ENCODE results near the gene LIPT1.

LIPT1 gene

GRCh38 chr2:99201959-99202678 lies 47.4 kb downstream of the LIPT1 start:
- Histone ChIP-seq H3K27ac (ENCODE audit: low read depth, low read length) (no peak overlapping the region), H3K27me3 (ENCODE audit: control insufficient read depth in 1 of 2, insufficient read depth in 2 of 2, low read length in 2 of 2) (no peaks in the 10 kb centered on the region), H3K36me3 (ENCODE audit: insufficient read depth, low read length) (peaks cover 13% of the 10 kb centered on the region), H3K9ac (ENCODE audit: low read length) (no peak overlapping the region), H3K4me1 (ENCODE audit: insufficient read depth, low read length) (no peaks in the 10 kb centered on the region), H3K4me3 (ENCODE audit: low read depth in 1 of 2, low read length in 2 of 2) (no peak overlapping the region), H3K9me3 (ENCODE audit: low read length) (no peaks in the 10 kb centered on the region)

GRCh38 chr2:99205491-99205890 lies 50.7 kb downstream of the LIPT1 start:
- H3K36me3 ChIP-seq (ENCODE audit: insufficient read depth, low read length), result no peaks in the 10 kb centered on the region
- no peak overlapping the region for H3K9ac ChIP-seq (ENCODE audit: low read length)
- no peaks in the 10 kb centered on the region for H3K9me3 ChIP-seq (ENCODE audit: low read length)
- H3K4me1 ChIP-seq (ENCODE audit: insufficient read depth, low read length), result no peaks in the 10 kb centered on the region
- H3K27me3 ChIP-seq (ENCODE audit: control insufficient read depth in 1 of 2, insufficient read depth in 2 of 2, low read length in 2 of 2), result no peaks in the 10 kb centered on the region
- no peak overlapping the region for H3K27ac ChIP-seq (ENCODE audit: low read depth, low read length)
- H3K4me3 ChIP-seq (ENCODE audit: low read depth in 1 of 2, low read length in 2 of 2), result no peak overlapping the region

Data from muscle layer of colon (tissue), 2 donors.